Activated naive CD8-positive, alpha-beta T cell treated with anti-CD3 and anti-CD28 coated beads, Interleukin-2, amount 50 U/mL, for 16 hours (primary cell): ENCODE measurements around the gene MGLL.

Experiments
- DNase-seq: peaks from one replicate; pipeline ENCODE4 v3.0.0-alpha.2; 2020; ENCODE audit warnings: low read depth, low spot score

MGLL gene

DNA sequence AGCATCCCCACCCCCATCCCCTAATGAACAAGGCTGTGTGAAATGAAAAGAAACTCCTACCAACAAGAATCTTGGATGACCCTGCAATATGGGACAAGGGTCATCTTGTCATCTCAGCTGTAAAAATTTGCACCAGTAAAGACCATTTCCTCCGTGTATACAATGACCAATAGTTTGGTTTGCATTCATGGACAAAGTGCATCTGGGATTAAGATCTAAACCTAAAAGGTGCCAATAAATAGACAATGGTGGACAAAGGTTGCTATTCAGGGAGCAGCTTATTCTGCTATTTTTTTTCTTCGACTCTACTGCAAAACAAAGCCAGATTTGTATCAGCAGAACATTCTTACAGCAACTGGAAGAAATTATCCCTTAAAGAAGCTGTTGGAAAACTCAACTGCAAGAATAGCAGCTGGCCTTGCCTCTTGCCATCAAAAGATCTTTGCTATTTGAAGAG is 8.0 kb downstream of the MGLL start:
- DNase-seq = no peak

GRCh38 chr3:127812151-127812550 is 10.2 kb downstream of the MGLL start:
- no peak for DNase-seq

DNA sequence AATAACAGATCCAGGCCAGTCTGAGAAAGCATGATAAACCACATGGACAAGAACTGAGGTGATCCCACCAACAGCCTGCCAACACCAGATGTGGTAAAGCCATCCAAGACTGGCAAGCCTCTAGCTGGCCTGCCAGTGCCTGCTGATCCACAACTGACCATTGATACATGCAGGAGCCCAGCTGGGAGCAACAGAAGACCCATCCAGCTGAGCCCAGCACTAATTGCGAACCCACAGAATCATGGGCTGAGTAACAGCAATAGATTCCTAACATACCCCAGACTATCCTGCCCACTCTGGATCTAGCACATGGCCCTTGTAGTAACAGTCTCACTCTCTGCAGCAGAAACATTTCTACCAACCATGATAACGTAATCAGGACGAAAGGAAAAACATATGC is 10.6 kb downstream of the MGLL start:
- no peak for DNase-seq

- DNase-seq = no peak
Measured at GRCh38 chr3:127809611-127810010, 12.7 kb downstream of the MGLL start.

GRCh38 chr3:127809211-127809610 is 13.1 kb downstream of the MGLL start:
- no peak for DNase-seq

DNA sequence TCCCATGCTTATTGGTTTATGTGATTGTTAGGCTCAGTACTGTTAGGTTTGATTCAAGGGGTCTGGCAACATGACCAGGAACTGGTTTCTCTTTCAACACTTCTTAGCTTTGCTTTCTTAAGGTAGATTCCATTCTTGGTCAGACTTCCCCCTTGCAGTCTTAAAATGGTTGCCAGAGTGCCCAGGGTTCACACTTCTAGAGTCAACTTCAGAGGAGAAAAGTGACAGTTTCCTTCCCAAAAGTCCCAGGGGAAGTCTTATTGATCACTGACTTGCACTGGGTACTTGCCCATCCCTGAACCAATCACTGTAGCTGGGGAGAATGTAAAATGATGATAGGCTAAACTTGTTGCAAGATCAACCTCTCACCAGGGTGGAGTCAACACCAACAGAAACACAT is 14.1 kb downstream of the MGLL start:
- DNase-seq = no peak

DNA sequence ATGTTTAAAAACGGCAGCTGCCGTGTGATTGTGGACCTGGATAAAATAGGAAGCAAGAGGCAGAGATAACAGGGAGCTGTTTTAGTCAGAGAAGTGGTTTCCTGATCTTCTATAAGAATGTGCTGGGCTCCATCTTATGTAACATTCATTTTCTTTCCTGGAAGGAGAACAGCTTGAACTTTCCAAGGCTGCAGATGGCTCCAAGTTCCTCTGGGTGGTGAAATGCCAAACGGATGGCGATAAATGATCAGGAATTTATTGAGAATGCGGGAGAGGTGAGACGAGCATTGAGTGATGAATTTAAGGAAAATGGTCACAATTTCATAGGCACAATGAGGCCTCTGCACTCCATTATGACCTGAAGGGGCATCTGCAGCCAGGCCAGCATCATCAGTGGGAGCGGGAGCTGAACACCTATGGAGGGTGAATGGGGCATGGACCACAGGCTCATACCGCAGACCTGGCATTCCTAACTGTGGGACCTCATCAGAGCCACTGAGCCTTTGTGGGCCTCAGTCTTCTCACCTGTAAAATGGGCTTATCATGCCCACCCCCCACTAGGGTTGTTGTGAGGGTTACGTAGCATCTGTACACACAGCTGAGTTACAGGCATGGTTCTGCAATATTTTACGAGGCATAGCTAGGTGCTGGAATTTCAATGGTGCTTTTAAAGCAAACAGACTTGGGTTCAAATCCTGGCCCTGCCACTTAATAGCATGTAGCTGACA is 17.1 kb downstream of the MGLL start:
- DNase-seq = no peak

GRCh38 chr3:127804141-127804540 is 18.2 kb downstream of the MGLL start:
- no peak for DNase-seq

DNA sequence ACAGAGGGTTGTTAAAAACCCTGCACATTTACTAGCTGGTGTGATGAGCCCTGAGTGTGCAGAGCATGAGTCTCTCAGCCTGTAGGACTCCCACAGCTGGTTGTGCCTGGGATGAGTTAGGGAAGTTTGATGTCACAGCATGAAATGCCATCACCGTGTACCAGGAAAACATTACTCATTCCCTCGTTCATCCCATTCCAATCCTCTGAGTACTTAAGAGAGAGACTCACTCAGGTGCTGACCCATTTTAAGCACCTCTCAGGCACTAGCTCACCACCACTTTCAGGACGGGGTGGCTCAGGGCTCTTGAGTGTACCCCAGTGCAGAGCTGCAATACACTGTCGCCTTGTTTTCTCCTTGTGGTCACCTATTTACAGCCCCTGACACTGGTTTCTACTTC is 18.7 kb downstream of the MGLL start:
- DNase-seq = no peak

DNA sequence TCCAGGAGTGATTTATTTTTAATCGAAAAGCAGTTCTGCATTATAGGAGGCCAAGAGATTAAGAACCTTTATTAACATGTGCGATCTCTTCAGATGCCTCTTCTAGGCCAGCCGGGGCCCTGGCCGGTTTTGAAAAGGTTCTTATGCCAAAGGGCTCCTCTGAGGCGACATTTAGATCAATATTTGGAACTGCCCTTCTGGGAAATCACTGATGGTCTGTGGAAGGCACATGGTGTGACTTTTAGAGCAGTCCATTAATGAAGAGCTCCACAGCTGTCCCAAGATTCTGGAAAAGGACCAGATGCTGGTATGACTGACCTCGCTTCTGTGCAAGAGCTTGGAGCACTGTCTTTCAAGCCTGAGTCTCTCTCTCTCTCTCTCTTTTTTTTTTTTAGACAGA is 19.7 kb downstream of the MGLL start:
- DNase-seq = no peak

DNA sequence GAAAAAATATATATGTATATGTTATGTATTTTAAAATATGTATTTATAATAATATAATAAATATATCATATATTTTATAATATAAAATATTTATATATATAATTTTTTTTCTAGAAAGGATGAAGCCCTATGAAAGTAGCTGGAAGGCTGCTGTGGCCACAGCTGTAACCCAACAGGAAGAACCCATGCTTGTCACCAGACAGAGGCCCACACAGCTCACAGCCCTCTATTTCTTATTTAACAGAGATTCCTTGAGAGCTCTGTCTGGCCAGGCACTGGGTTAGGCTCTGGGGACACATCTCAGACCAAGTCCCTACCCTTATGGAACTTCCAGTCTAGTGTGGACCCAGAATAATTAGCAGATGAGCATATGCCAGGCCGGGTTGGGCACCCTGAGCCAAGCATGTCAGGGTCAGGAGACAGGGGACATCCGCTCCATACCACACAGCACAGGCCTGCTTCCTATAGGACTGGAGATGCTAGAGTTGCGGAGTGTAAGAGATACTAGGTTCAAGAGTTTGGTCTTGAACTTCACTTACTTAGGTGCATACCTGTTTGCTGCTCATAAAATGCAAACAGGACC is 20.5 kb downstream of the MGLL start:
- no peak for DNase-seq

DNA sequence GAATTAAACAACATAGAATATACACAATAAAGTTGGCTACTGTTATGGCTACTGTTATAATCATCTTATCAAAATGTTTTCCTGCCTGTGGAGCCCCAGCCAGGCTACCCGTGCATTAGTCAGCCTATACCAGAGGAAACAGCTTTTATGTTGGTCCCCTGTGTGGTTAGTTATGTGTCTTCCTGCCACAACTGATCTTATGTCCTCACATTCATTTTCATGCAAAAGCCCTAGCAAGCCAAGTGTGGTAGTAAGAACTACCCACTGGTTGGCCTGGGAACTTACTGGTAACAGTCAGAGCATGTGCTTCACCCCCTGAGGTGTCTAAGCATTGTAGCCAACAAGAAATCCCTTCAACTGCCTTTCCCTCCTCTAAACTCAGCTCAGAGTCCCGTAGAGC is 21.8 kb downstream of the MGLL start:
- DNase-seq = no peak

- DNase-seq = no peak
Measured at GRCh38 chr3:127799476-127800222, 22.7 kb downstream of the MGLL start.

DNA sequence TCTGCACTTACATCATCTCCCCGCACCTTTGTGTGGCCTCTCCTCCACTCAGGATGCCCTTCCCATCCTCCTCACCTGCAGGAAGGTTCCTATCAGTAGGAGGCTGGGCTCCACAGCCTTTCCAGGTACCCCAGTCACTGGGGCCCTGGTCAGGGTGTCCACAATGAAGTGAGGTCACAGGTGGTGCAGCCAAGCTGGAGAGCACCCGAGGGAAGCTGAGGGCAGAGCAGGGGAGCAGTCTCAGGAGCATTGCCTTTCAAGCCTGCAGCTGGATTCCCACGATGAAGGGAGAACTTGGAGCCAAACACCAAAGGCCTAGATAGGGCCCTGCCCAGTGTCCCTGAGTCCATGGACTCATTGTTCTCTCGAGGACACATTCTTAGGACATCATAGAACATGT is 23.6 kb downstream of the MGLL start:
- no peak for DNase-seq

- DNase-seq = no peak
Measured at GRCh38 chr3:127796831-127797150, 25.5 kb downstream of the MGLL start.

DNA sequence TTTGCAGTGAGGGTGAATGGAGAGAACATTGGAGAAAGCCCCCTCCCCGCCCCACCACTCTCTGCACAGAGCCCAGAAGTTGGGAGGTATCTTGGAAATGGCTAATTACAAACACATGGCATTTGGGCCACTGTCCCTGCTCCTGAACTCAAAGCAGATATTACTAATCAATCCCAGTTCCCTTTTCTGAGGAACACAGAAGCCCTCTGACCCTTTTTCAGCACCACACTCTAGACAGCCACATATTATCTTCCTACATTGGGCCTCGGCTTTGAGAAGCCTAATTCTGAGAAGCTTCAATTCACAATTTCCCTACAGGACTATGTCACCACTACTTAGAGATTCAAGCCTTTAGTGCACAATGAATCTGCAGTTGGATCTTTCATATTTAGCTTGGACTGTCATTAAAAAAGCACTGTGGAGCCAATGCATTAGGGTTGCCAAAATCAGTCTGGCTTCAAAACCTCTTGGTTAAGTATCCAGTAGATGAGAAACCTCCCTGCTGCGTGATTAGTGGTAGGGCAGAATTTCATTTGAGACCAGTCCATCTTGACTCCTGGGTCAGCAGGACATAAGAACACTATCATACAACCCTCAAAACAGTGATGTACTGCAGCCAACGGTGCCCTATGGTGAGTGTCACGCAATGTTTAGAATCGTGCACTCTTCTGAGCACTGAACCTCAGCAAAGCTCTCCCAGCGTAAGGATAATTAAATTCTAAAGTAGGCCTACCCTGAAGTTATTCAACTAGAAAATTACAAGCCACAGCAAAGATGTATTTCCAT is 26.1 kb downstream of the MGLL start:
- DNase-seq = no peak

GRCh38 chr3:127794972-127795371 is 27.3 kb downstream of the MGLL start:
- DNase-seq = no peak

GRCh38 chr3:127794402-127794801 is 27.9 kb downstream of the MGLL start:
- no peak for DNase-seq

- no peak for DNase-seq
Measured at GRCh38 chr3:127792541-127793292, 29.6 kb downstream of the MGLL start.

DNA sequence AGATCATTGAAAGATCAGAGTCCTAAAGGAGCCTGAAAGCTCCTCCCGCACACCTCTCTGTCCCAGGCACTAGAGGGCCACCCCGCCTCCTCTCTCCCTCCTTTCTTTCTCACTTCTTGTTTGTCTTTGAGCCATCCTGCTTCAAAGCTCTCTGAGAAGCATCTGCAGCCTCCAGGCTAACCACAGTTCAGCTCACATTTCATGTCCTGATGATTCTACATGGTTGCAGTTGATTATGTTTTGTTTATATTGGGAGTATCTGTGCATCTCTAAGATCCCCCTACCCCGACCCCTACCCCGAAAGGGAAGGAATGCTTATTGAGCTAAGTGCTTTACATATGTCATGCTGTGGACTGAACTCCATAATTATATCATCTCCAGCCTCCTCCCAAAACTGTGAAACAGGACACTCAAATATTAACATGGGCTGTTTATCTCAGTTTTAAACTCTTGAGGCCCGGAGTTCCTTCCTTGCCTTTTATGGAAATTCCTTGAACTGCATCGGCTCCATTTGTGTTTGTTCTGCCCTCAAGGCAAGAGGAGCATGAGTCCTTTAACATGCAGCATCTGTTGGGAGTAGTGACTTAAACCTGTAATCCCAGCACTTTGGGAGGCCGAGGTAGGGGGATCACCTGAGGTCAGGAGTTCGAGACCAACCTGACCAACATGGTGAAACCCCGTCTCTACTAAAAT is 30.9 kb downstream of the MGLL start:
- DNase-seq = no peak

DNA sequence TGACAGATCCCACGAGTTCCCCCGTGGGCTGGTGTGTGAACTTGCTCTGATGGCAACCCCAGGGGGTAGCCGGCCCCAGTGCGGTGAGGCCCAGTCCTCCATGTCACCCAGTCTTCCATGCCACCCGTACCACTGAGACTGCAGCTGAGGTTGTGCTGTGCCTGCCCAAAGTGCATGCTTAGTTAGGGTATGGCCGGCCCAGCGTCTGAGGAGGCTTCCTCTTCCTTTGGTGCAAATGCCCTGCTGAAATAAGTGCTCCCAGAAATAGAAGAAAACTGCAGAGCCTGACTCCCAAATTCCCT is 31.5 kb downstream of the MGLL start:
- no peak for DNase-seq
